Measurements from ENCODE around the gene P2RX3.
A peak's percentile ranks its signal among the peaks of the same experiment; 100 is the strongest.
"Not testable (repeated sequence)": the region's sequence is repeated elsewhere in the genome, so short reads cannot be mapped to it uniquely, and the experiment has no call there.

P2RX3 gene

GRCh38 chr11:57338142-57338541, at the start of gene P2RX3:
Gene P2RX3, plus strand, starts transcription at chr11:57338352. Its CDS starts 199 bp downstream, at chr11:57338551.
- DNase-seq, result no peak

- peak; percentile 32 for DNase-seq
Measured at GRCh38 chr11:57288771-57289579, 49.2 kb upstream of the P2RX3 start.

- DNase-seq, result no peak
Measured at GRCh38 chr11:57290288-57290687, 47.9 kb upstream of the P2RX3 start.

- DNase-seq, result peak; percentile 94
Measured at GRCh38 chr11:57294225-57295131, 43.7 kb upstream of the P2RX3 start.

- not testable (repeated sequence) for DNase-seq
Measured at GRCh38 chr11:57296205-57296604, 41.9 kb upstream of the P2RX3 start.

GRCh38 chr11:57297221-57297620, 40.9 kb upstream of the P2RX3 start:
- DNase-seq, result no peak

- DNase-seq, result no peak
Measured at GRCh38 chr11:57299150-57299737, 38.9 kb upstream of the P2RX3 start.

GRCh38 chr11:57300785-57301184, 37.4 kb upstream of the P2RX3 start:
- no peak for DNase-seq

- no peak for DNase-seq
Measured at GRCh38 chr11:57301711-57302423, 36.3 kb upstream of the P2RX3 start.

GRCh38 chr11:57302489-57302888, 35.7 kb upstream of the P2RX3 start:
- DNase-seq, result no peak

GRCh38 chr11:57303280-57303989, 34.7 kb upstream of the P2RX3 start:
- DNase-seq, result peak; percentile 27

- DNase-seq, result peak; percentile 84
Measured at GRCh38 chr11:57303990-57304579, 34.1 kb upstream of the P2RX3 start.

- no peak for DNase-seq
Measured at GRCh38 chr11:57305523-57305922, 32.6 kb upstream of the P2RX3 start.

- no peak for DNase-seq
Measured at GRCh38 chr11:57306161-57306876, 31.8 kb upstream of the P2RX3 start.

- no peak for DNase-seq
Measured at GRCh38 chr11:57306940-57307565, 31.1 kb upstream of the P2RX3 start.

GRCh38 chr11:57307666-57308270, 30.4 kb upstream of the P2RX3 start:
- DNase-seq, result no peak

- no peak for DNase-seq
Measured at GRCh38 chr11:57308426-57309060, 29.6 kb upstream of the P2RX3 start.

- no peak for DNase-seq
Measured at GRCh38 chr11:57309106-57310059, 28.8 kb upstream of the P2RX3 start.
